CD14-positive monocyte (primary cell): ENCODE results near the gene SEMA3D. TPM values are rescaled to one million over a fixed set of nuclear protein-coding genes. Genes with fewer than 3 reads are reported as not detected.
A peak's percentile ranks its signal among the peaks of the same experiment; 100 is the strongest.

Source experiments
- DNase-seq, 3 donors: peaks; one replicate each; pipeline ENCODE4 v3.0.0-alpha.2; 2011 to 2022
- H2AFZ ChIP-seq: 2 replicates; pipeline ENCODE4 v1.6.0; 2012; ENCODE audit warnings: mild to moderate bottlenecking, low read depth, low read length, inconsistent platforms; ENCODE audit not compliant: insufficient read depth, poor library complexity, severe bottlenecking
- H3K27ac ChIP-seq, 2 donors: 1 replicate in 1 of 2; 2 replicates in 1 of 2; pipeline ENCODE4 v1.5.1; 2012 to 2013; ENCODE audit warnings: low read length in 2 of 2, control low read depth in 1 of 2, inconsistent platforms in 1 of 2, low read depth in 1 of 2, mild to moderate bottlenecking in 1 of 2
- H3K27me3 ChIP-seq, 2 donors: one replicate each; pipeline versions ENCODE4 v1.6.0 to v1.6.1; 2011 to 2013; ENCODE audit warnings: low read length in 2 of 2; ENCODE audit not compliant: control insufficient read depth in 2 of 2, insufficient read depth in 2 of 2
- H3K36me3 ChIP-seq, 2 donors: replicated peaks in 1 of 2; 1 replicate in 1 of 2; 2 replicates in 1 of 2; pipeline versions ENCODE4 v1.5.1 to v1.6.1; 2012 to 2013; ENCODE audit warnings: low read length in 2 of 2, control low read depth in 1 of 2, inconsistent platforms in 1 of 2, mild to moderate bottlenecking in 1 of 2; ENCODE audit not compliant: insufficient read depth in 2 of 2, control insufficient read depth in 1 of 2
- H3K4me1 ChIP-seq, 2 donors: 1 replicate in 1 of 2; 2 replicates in 1 of 2; pipeline versions ENCODE4 v1.5.1 to v1.6.1; 2012 to 2013; ENCODE audit warnings: low read length in 2 of 2, control low read depth in 1 of 2, inconsistent platforms in 1 of 2, mild to moderate bottlenecking in 1 of 2, moderate library complexity in 1 of 2; ENCODE audit not compliant: insufficient read depth in 2 of 2, control insufficient read depth in 1 of 2
- H3K4me2 ChIP-seq: replicated peaks from 2 replicates; pipeline ENCODE3; 2012; ENCODE audit warnings: low read length, moderate library complexity, mild to moderate bottlenecking; ENCODE audit not compliant: poor library complexity, severe bottlenecking; ENCODE audit errors: extremely low read depth
- H3K4me3 ChIP-seq, 3 experiments: fragments of 200-600 bp in 1 of 3; sonication (generic) in 1 of 3; replicated peaks in 1 of 3; 1 replicate in 2 of 3; 2 replicates in 1 of 3; pipeline ENCODE4 v1.5.1; 2011 to 2013; ENCODE audit warnings: low read length in 3 of 3, mild to moderate bottlenecking in 3 of 3, control low read depth in 2 of 3, low read depth in 2 of 3, inconsistent platforms in 1 of 3, moderate library complexity in 1 of 3
- H3K79me2 ChIP-seq: 2 replicates; pipeline ENCODE4 v1.6.0; 2012; ENCODE audit warnings: mild to moderate bottlenecking, control low read depth, inconsistent platforms, low read length, moderate library complexity; ENCODE audit not compliant: insufficient read depth
- H3K9ac ChIP-seq: 2 replicates; pipeline ENCODE4 v1.6.0; 2017; ENCODE audit warnings: low read length, mild to moderate bottlenecking; ENCODE audit not compliant: insufficient read depth, poor library complexity, severe bottlenecking
- H3K9me3 ChIP-seq, 2 donors: replicated peaks in 1 of 2; 1 replicate in 1 of 2; 2 replicates in 1 of 2; pipeline versions ENCODE4 v1.5.1 to v1.6.1; 2012 to 2013; ENCODE audit warnings: low read length in 2 of 2, control low read depth in 1 of 2; ENCODE audit not compliant: control insufficient read depth in 1 of 2, insufficient read depth in 1 of 2
- H4K20me1 ChIP-seq: 2 replicates; pipeline ENCODE4 v1.6.0; 2012; ENCODE audit warnings: mild to moderate bottlenecking, low read length, control low read depth, moderate library complexity; ENCODE audit not compliant: insufficient read depth
- H3K27ac Mint-ChIP-seq, 7 donors: one replicate each; pipeline ENCODE4 v1.8.0; 2020; ENCODE audit warnings: mild to moderate bottlenecking in 7 of 7, mixed read lengths in 7 of 7, moderate library complexity in 6 of 7, inconsistent platforms in 2 of 7
- H3K27me3 Mint-ChIP-seq, 3 donors: one replicate each; pipeline ENCODE4 v1.8.0; 2021 to 2022; ENCODE audit warnings: low read depth in 3 of 3, mild to moderate bottlenecking in 3 of 3, mixed read lengths in 3 of 3, moderate library complexity in 3 of 3, inconsistent platforms in 1 of 3
- H3K36me3 Mint-ChIP-seq, 2 donors: one replicate each; pipeline ENCODE4 v1.8.0; 2020; ENCODE audit warnings: mixed read lengths in 2 of 2, inconsistent platforms in 1 of 2, mild to moderate bottlenecking in 1 of 2
- H3K4me1 Mint-ChIP-seq: one replicate; pipeline ENCODE4 v1.8.0; 2020; ENCODE audit warnings: mild to moderate bottlenecking, mixed read lengths
- H3K4me3 Mint-ChIP-seq, 2 donors: one replicate each; pipeline ENCODE4 v1.8.0; 2020; ENCODE audit warnings: mild to moderate bottlenecking in 2 of 2, mixed read lengths in 2 of 2, moderate library complexity in 1 of 2
- H3K9me3 Mint-ChIP-seq, 7 donors: one replicate each; pipeline ENCODE4 v1.8.0; 2020 to 2022; ENCODE audit warnings: mixed read lengths in 7 of 7, mild to moderate bottlenecking in 6 of 7, moderate library complexity in 6 of 7, inconsistent platforms in 2 of 7
- WGBS: methylation state at CpG from one replicate; pipeline ENCODE4 v1.1.5; 2013; ENCODE audit warnings: missing lambda C conversion rate; ENCODE audit not compliant: insufficient coverage; 5-methylcytosine and 5-hydroxymethylcytosine counted together
- intact Hi-C, 2 donors: fragments of 100-400 bp; cut with micrococcal nuclease; formaldehyde crosslinking; loops; one replicate each; pipeline versions ENCODE4 v1.15.0 to v1.15.1; 2023
- polyA plus RNA-seq, 3 donors: library from polyadenylated mRNA; depleted of rRNA in 1 of 3; unstranded in 2 of 3; stranded (reverse) in 1 of 3; fragments of 300-500 nt in 2 of 3; fragments of >200 nt in 1 of 3; fragmentation: Illumina TruSeq in 2 of 3; gene quantifications; 1 replicate in 2 of 3; 2 replicates in 1 of 3; pipeline ENCODE4 v1.2.3, GENCODE V29; 2012 to 2021
- TF ChIP-seq, protein P1 (sequence below): fragments of 200-600 bp; IDR thresholded peaks from one replicate; pipeline ENCODE4 v1.8.0; 2022; ENCODE audit warnings: antibody characterized with exemption, mild to moderate bottlenecking

The SEMA3D gene
- polyA plus RNA-seq, 3 donors: not detected

DNA sequence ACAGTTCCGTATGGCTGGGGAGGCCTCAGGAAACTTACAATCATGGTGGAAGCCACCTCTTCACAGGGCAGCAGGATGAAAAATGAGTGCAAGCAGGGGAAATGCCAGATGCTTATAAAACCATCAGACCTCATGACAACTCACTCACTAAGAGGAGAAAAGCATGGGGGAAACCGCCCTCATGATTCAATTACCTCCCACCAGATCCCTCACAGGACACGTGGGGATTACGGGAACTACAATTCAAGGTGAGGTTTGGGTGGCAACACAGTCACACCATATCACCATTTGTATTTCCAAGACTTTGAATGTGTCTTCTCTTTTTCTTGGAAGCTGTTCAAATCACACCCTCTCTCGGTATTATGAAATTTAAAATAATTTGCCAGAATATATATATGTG lies 80.1 kb downstream of the SEMA3D start:
- WGBS: no CpG with 5 or more reads among the region's 5 CpGs
- intact Hi-C loops: no loop called here
- H3K36me3 Mint-ChIP-seq: no peaks in the 10 kb centered on the region

DNA sequence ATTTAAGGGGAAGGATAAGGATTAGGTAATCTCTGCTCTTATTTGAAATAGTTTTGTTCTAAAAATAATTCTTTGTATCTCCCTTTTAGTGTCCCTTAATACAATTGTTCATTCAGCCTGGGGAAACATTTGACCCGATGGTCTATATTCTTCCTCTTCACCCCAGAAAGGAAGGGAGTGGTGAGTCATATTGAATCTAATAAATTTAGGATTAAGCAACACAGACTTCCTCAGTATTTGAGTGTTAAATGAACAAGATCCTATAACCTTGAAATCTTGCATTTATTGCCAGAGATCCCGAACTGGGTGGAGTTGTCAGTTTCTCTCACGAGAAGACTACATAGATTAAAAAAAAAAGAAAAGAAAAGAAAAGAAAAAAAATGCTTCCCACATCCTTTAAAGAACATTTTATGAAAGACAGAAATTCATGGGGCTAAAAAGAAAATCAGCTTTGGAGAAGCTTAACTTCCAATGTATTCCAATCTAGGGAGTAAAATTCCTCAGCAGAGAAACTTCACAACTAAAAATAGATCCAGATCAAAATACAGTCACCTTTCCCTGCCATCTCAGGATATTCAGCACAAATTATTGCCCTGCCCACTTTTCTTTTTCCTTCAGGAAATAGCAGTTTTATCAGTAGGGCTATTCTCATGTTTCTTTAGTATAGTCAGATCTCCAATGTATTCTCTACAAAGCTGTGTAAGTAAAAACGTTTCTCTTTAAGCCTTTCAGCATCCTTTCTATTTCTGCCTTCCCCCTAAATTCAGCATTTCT lies 82.2 kb downstream of the SEMA3D start:
- H3K4me2 ChIP-seq: peak overlapping the region; percentile 25

More for the DNA sequence above, 80.1 kb downstream of the SEMA3D start:
- Histone ChIP-seq H3K4me3 (no peak overlapping the region), H3K27ac (no peak overlapping the region), H3K79me2 (no peaks in the 10 kb centered on the region), H3K36me3 (no peaks in the 10 kb centered on the region), H3K27me3 (no peaks in the 10 kb centered on the region), H3K9ac (no peak overlapping the region), H3K4me1 (peaks cover 0 to 6% of the 10 kb centered on the region in 2 donors), H3K4me2 (no peak overlapping the region), H4K20me1 (no peaks in the 10 kb centered on the region), H3K9me3 (no peaks in the 10 kb centered on the region), H2AFZ (no peak overlapping the region)
- no peak overlapping the region for H3K4me3 Mint-ChIP-seq
- DNase-seq: no peak
- H3K9me3 Mint-ChIP-seq: peaks cover 0 to 4% (median 0%) of the 10 kb centered on the region in 7 donors
- H3K4me1 Mint-ChIP-seq: peaks cover 14% of the 10 kb centered on the region
- no peak overlapping the region for H3K27ac Mint-ChIP-seq
- TF ChIP-seq, protein P1, sequence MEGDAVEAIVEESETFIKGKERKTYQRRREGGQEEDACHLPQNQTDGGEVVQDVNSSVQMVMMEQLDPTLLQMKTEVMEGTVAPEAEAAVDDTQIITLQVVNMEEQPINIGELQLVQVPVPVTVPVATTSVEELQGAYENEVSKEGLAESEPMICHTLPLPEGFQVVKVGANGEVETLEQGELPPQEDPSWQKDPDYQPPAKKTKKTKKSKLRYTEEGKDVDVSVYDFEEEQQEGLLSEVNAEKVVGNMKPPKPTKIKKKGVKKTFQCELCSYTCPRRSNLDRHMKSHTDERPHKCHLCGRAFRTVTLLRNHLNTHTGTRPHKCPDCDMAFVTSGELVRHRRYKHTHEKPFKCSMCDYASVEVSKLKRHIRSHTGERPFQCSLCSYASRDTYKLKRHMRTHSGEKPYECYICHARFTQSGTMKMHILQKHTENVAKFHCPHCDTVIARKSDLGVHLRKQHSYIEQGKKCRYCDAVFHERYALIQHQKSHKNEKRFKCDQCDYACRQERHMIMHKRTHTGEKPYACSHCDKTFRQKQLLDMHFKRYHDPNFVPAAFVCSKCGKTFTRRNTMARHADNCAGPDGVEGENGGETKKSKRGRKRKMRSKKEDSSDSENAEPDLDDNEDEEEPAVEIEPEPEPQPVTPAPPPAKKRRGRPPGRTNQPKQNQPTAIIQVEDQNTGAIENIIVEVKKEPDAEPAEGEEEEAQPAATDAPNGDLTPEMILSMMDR: no peak
- H3K27me3 Mint-ChIP-seq: peaks cover 0 to 3% (median 2%) of the 10 kb centered on the region in 3 donors

More for the DNA sequence above, 82.2 kb downstream of the SEMA3D start:
- TF ChIP-seq, protein P1: no peak
- no peaks in the 10 kb centered on the region for H3K27me3 ChIP-seq
- H4K20me1 ChIP-seq: no peaks in the 10 kb centered on the region
- Mint-ChIP-seq H3K4me1 (peaks cover 14% of the 10 kb centered on the region), H3K36me3 (no peaks in the 10 kb centered on the region), H3K4me3 (peak overlapping the region in 1 of 2 donors; percentile 74), H3K27ac (no peak overlapping the region), H3K9me3 (peaks cover 0 to 2% (median 0%) of the 10 kb centered on the region in 7 donors), H3K27me3 (peaks cover 0 to 2% (median 2%) of the 10 kb centered on the region in 3 donors)
- no peak overlapping the region for H3K9ac ChIP-seq
- no peak overlapping the region for H2AFZ ChIP-seq
- no peak overlapping the region for H3K27ac ChIP-seq
- no CpG with 5 or more reads among the region's 4 CpGs for WGBS
- H3K9me3 ChIP-seq: no peaks in the 10 kb centered on the region
- H3K79me2 ChIP-seq: no peaks in the 10 kb centered on the region
- DNase-seq: peak in 2 of 3 donors; percentile 5 to 31
- intact Hi-C loops: no loop called here
- no peak overlapping the region for H3K4me3 ChIP-seq
- no peaks in the 10 kb centered on the region for H3K36me3 ChIP-seq
- H3K4me1 ChIP-seq: peaks cover 0 to 6% of the 10 kb centered on the region in 2 donors
